Fibroblast of peridontal ligament (primary cell): ENCODE data around the gene TEX55.
"Not testable (repeated sequence)": the region's sequence is repeated elsewhere in the genome, so short reads cannot be mapped to it uniquely, and the experiment has no call there.

Experiments
- DNase-seq: peaks from one replicate; pipeline ENCODE4 v3.0.0-alpha.2; 2010; ENCODE audit errors: extremely low read depth

The TEX55 gene

GRCh38 chr3:119145500-119146167, at the start of gene TEX55:
Gene TEX55, plus strand, starts transcription at chr3:119146165. Its CDS starts 25 bp downstream, at chr3:119146190.
- peak; percentile 66 for DNase-seq

GRCh38 chr3:119098003-119098402, 48.0 kb upstream of the TEX55 start:
- DNase-seq, result no peak

GRCh38 chr3:119098619-119099222, 47.2 kb upstream of the TEX55 start:
- peak; percentile 66 for DNase-seq

GRCh38 chr3:119099785-119100184, 46.2 kb upstream of the TEX55 start:
- peak; percentile 6 for DNase-seq

- DNase-seq, result no peak
These were observed 41.9 kb upstream of the TEX55 start for GRCh38 chr3:119104031-119104430.

GRCh38 chr3:119118330-119118729, 27.6 kb upstream of the TEX55 start:
- not testable (repeated sequence) for DNase-seq

GRCh38 chr3:119120480-119120879, 25.5 kb upstream of the TEX55 start:
- no peak for DNase-seq

GRCh38 chr3:119122350-119122749, 23.6 kb upstream of the TEX55 start:
- DNase-seq, result no peak

- DNase-seq, result no peak
These were observed 20.6 kb upstream of the TEX55 start for GRCh38 chr3:119125342-119125741.

GRCh38 chr3:119125742-119126504, 20.0 kb upstream of the TEX55 start:
- DNase-seq, result no peak

GRCh38 chr3:119130291-119130690, 15.7 kb upstream of the TEX55 start:
- DNase-seq, result not testable (repeated sequence)

GRCh38 chr3:119132291-119132690, 13.7 kb upstream of the TEX55 start:
- not testable (repeated sequence) for DNase-seq

- DNase-seq, result not testable (repeated sequence)
These were observed 6.6 kb upstream of the TEX55 start for GRCh38 chr3:119139360-119139759.

GRCh38 chr3:119140466-119140865, 5.5 kb upstream of the TEX55 start:
- no peak for DNase-seq

- DNase-seq, result no peak
These were observed 851 bp upstream of the TEX55 start for GRCh38 chr3:119145128-119145499.

- no peak for DNase-seq
These were observed 812 bp downstream of the TEX55 start for GRCh38 chr3:119146578-119147375.

- no peak for DNase-seq
These were observed 1.5 kb downstream of the TEX55 start for GRCh38 chr3:119147494-119147893.

- DNase-seq, result peak; percentile 59
These were observed 2.7 kb downstream of the TEX55 start for GRCh38 chr3:119148493-119149180.

- peak; percentile 89 for DNase-seq
These were observed 3.5 kb downstream of the TEX55 start for GRCh38 chr3:119149484-119149883.

- DNase-seq, result no peak
These were observed 10.9 kb downstream of the TEX55 start for GRCh38 chr3:119156868-119157267.

- DNase-seq, result no peak
These were observed 12.0 kb downstream of the TEX55 start for GRCh38 chr3:119157971-119158370.
